ENCODE results near the gene DYNC1I2.
"Not testable (repeated sequence)": the region's sequence is repeated elsewhere in the genome, so short reads cannot be mapped to it uniquely, and the experiment has no call there.

DYNC1I2 gene

GRCh38 chr2:171718720-171719119, 31.5 kb downstream of the DYNC1I2 start:
- DNase-seq: no peak

GRCh38 chr2:171719660-171720059, 32.4 kb downstream of the DYNC1I2 start:
- DNase-seq: no peak

GRCh38 chr2:171723716-171724683, 36.7 kb downstream of the DYNC1I2 start:
- DNase-seq: no peak

GRCh38 chr2:171726847-171727450, 39.7 kb downstream of the DYNC1I2 start:
- no peak for DNase-seq

GRCh38 chr2:171728989-171729951, 42.0 kb downstream of the DYNC1I2 start:
- no peak for DNase-seq

GRCh38 chr2:171729952-171730317, 42.7 kb downstream of the DYNC1I2 start:
- no peak for DNase-seq

- no peak for DNase-seq
These were observed 48.9 kb downstream of the DYNC1I2 start for GRCh38 chr2:171735991-171736710.

- no peak for DNase-seq
These were observed 53.9 kb downstream of the DYNC1I2 start for GRCh38 chr2:171741189-171741588.

GRCh38 chr2:171742760-171743159, 55.5 kb downstream of the DYNC1I2 start:
- no peak for DNase-seq

- DNase-seq: no peak
These were observed 57.9 kb downstream of the DYNC1I2 start for GRCh38 chr2:171745141-171745540.

- DNase-seq: no peak
These were observed 58.5 kb downstream of the DYNC1I2 start for GRCh38 chr2:171745806-171746205.

GRCh38 chr2:171747371-171747770, 60.1 kb downstream of the DYNC1I2 start:
- no peak for DNase-seq

- DNase-seq: no peak
These were observed 67.1 kb downstream of the DYNC1I2 start for GRCh38 chr2:171754254-171754939.

- DNase-seq: not testable (repeated sequence)
These were observed 71.5 kb downstream of the DYNC1I2 start for GRCh38 chr2:171758762-171759161.

- not testable (repeated sequence) for DNase-seq
These were observed 73.9 kb downstream of the DYNC1I2 start for GRCh38 chr2:171761176-171761575.

- DNase-seq: no peak
These were observed 75.8 kb downstream of the DYNC1I2 start for GRCh38 chr2:171762879-171763573.

- DNase-seq: no peak
These were observed 76.3 kb downstream of the DYNC1I2 start for GRCh38 chr2:171763602-171764001.

- DNase-seq: no peak
These were observed 84.2 kb downstream of the DYNC1I2 start for GRCh38 chr2:171771463-171771862.

- no peak for DNase-seq
These were observed 85.1 kb downstream of the DYNC1I2 start for GRCh38 chr2:171772373-171772772.

GRCh38 chr2:171774581-171774980, 87.3 kb downstream of the DYNC1I2 start:
- DNase-seq: not testable (repeated sequence)

GRCh38 chr2:171778515-171778914, 91.2 kb downstream of the DYNC1I2 start:
- DNase-seq: no peak
